NOMO-1 treated with DMSO at 0.1 percent for 48 hours (cell line): ENCODE results near the gene ZNF165.
"Not testable (repeated sequence)": the region's sequence is repeated elsewhere in the genome, so short reads cannot be mapped to it uniquely, and the experiment has no call there.

Experiments
- DNase-seq: peaks from one replicate; lab custom pipeline; 2025; ENCODE audit not compliant: unreplicated experiment; lab: John Stamatoyannopoulos, UW

Gene ZNF165

DNA sequence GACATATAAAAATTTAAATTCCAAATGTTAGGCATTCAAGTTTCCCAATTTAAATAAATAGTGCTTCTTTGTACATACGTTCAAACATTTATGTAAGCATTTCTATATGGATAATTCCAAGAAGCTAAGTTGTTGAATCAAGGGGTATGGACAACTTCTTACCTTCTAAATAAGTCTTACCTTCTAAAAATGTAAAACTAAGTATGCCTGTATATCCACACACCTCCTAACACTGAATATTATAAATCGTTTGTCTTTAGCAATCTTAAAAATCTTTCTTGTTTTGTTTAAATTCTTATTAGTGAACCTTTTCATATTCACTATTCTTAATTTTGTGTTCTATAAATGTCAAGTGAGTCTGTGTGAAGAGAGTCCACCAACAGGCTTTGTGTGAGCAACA is 41.5 kb downstream of the ZNF165 start:
- DNase-seq = no peak

DNA sequence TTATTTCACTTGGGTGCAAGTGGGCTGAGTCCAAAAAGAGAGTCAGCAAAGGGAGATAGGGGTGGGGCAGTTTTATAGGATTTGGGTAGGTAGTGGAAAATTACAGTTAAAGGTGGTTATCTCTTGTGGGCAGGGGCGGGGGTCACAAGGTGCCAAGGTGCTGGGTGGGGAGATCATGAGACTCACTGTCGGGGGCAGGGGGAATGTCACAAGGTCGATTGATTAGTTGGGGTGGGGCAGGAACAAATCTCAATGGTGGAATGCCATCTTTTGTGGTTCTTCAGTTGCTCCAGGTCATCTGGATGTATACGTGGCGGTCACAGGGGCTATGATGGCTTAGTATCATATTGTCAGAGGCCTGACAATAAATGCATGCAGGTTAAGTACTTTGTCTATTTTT is 41.9 kb downstream of the ZNF165 start:
- DNase-seq = not testable (repeated sequence)

DNA sequence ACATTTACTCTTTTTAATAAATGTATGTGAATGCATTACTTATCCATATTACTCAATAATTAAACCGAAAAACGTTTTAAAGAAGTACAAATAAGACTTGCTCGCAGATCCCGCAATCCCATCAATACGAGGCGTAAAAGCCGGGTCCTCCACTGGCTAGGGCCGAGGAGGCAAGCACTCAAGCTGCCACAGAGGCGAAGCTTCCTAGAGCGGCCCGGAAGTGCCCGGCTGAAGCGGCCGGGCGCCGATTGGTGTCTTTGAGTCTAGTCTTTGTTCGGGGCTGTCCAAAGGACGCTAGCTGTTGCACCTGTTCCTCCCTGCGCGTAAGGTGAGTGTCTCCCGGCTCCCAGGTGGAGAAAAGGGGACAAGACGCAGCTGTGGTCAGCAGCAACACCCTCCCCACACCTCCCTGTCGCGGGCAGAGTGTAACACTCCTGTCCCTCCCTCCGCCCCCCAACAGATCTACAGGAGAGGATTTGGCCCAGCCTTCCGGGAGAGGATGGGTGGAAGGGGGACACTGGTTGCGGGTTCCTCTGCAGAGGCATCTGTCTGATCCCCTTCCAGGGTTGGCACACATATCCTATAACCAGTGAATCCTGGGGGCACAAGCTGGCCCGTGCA is 44.1 kb downstream of the ZNF165 start, which contains the start of gene ZSCAN16:
ZSCAN16 (plus strand) TSS at position 260 of the 621 bp plus-strand sequence. CDS start 835 bp downstream, outside the sequence.
- peak; percentile 74 for DNase-seq

DNA sequence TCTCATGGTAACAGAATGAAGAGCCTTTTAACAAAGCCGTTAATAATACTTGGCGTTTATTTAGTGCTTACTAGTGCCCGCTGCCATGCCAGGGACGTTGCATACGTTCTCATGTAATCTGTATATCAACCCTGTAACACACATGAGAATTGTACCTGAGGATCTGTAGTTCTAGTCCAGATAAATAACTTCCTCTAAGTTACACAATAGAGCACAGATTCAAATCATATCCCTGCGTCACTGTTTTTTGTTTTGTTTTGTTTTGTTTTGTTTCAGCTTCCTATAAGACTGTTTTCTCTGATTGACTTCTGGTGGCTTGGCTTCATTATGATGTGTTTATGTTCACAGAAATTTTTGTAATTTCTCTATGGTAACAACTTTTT is 44.6 kb downstream of the ZNF165 start:
- DNase-seq = peak; percentile 17

DNA sequence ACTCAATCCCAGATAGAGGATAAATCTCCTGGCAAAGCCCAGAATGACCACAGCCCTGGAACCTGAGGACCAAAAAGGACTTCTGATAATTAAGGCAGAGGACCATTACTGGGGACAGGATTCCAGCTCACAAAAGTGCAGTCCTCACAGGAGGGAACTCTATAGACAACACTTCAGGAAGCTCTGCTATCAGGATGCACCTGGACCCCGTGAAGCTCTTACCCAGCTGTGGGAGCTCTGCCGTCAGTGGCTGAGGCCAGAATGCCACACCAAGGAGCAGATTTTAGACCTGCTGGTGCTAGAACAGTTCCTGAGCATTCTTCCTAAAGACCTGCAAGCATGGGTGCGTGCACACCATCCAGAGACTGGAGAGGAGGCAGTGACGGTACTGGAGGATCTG is 45.0 kb downstream of the ZNF165 start:
- DNase-seq = no peak

DNA sequence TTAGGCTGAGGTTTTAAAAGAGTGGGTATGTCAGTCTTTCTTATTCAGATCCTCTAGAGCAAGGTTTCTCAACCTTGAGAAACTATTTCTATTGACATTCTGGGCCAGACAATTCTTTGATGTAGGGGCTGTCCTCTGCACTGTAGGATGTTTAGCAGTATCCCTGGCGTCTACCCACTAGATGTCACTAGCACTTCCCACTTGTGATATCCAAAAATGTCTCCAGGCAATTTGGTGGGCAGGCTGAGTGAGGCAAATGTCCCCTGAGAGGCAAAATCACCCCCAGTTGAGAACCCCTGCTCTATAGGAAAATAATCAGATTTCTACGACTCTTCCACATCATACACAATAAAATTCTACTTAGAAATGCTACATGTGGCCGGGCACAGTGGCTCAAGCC is 53.6 kb downstream of the ZNF165 start:
- peak; percentile 51 for DNase-seq

DNA sequence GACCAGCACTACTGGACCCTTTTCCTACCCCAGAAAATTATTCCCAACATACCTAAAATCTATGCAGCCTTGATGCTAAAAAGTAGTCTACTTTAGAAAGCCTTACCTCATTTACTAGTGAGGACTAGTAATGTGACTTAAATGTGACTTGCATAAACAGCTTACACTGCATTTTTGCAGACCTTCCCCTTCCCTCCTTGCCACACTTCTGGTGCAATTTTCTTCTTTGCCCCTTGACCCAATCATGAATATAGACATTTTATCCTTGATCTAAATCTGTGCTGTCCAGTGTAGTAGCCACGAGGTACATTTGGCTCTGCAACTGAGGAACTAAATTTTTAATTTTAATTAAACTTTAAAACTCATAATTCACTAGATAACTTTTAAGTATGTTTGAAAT is 54.3 kb downstream of the ZNF165 start:
- DNase-seq = no peak

DNA sequence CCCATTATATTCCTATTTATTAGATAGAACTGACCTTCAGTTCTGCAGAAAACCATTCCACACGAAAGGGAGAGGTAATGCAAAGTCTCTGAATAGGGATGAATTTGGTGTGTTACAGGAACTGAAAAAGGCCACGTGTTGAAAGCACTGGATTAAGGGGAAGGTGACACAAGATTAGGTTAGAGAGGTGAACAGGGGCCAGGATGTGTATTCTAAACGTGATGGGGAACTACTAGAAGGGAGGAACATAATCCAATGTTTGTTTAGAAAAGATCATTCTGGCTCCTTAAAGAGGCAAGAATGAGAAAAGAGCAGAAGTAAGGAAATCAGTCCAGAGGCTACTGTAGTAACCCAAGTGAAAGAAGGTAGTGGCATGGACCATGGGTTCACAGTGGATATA is 55.0 kb downstream of the ZNF165 start:
- peak; percentile 4 for DNase-seq

DNA sequence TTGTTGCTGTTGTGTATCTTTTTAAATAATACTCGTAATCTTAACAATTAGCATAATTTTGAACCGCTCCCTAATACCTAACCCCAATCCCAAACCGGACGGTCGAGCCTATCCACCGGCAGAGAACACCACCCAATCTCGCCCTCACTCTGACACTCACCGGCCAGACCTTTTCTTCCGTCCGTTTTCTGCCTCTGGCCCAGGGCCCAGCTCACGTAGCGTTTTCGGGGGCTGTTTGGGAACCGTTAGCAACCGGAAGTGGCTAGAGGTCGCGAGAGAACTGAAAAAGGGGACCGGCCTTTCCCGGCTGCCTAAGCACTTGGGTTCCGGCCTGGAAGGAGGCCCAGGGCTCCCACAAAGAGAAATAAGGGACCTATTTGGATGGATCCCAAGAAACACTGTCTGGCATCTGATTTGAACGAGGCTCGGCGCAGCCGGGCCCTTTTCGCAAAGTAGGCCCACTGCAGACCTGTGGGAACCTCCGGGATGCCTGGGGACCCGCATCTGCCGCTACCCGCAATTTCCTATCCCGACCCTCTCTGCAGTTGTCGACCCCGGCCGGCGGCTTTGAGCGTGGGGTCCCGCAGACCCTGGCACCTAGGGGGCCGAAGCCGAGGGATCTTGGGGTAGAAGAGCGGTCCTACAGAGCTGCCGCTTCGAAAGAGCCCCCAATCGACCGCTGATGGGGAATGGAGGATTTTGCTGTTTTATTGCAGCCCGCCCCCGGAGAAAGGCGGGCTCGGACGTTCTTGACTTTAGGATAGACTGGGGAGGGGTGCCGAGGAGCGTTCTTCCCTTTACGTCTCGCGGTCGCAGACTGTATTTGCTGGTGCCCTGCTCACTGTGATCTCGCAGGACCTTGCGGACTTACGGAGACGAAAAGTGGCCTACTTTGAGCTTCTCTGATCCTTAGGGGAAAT is 56.5 kb downstream of the ZNF165 start:
- peak; percentile 70 for DNase-seq

DNA sequence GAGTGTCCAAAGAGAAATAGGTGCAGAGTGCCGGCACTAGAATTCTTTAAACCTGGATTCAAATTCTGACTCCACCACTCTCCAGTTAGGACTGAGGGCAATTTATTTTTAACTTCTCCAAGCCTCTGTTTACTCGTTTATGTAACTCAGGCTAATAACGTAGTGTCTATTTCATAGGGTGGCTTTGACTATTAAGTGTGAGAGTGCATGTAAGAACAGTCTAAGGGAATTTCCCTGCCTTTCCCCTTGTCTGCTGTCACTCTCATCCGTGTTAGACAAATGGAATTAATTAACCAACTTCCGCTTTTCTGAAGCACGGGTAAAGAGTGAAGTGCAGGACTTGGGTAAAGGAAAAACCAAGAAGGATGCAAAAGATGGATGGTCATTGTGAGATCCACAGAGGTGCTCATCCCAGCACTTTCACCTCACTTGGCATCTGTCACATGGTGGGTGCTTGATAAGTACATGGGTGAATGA is 57.2 kb downstream of the ZNF165 start:
- peak; percentile 65 for DNase-seq
